GM23338 (cell line): ENCODE results near the gene NINJ2. TPM values are rescaled to one million over a fixed set of nuclear protein-coding genes. Genes with fewer than 3 reads are reported as not detected.

Experiments
- ATAC-seq: fragments of 200-7000 bp; cut with Tn5 transposase; 3 replicates; pipeline ENCODE4 v1.9.1; 2020
- DNase-seq: peaks from one replicate; pipeline ENCODE4 v3.0.0-alpha.2; 2015; ENCODE audit warnings: low spot score
- H2AFZ ChIP-seq: fragments of 200-600 bp; sonication (generic); 2 replicates; pipeline ENCODE4 v1.8.0; 2016; ENCODE audit warnings: antibody characterized with exemption, mild to moderate bottlenecking, moderate library complexity
- H3F3A ChIP-seq: fragments of 200-600 bp; sonication (generic); replicated peaks from 2 replicates; pipeline ENCODE4 v1.8.0; 2017; ENCODE audit warnings: antibody characterized with exemption, mixed run types, low read depth
- H3K27ac ChIP-seq: fragments of 200-600 bp; sonication (generic); 2 replicates; pipeline ENCODE4 v1.6.1; 2016; ENCODE audit warnings: low read depth
- H3K27me3 ChIP-seq: fragments of 200-600 bp; sonication (generic); 2 replicates; pipeline ENCODE4 v1.8.0; 2016; ENCODE audit warnings: mild to moderate bottlenecking, mixed run types, moderate library complexity; ENCODE audit not compliant: insufficient read depth
- H3K36me3 ChIP-seq: fragments of 200-600 bp; sonication (generic); 2 replicates; pipeline ENCODE4 v1.8.0; 2016; ENCODE audit warnings: mild to moderate bottlenecking; ENCODE audit not compliant: insufficient read depth
- H3K4me1 ChIP-seq: fragments of 200-600 bp; sonication (generic); 2 replicates; pipeline ENCODE4 v1.8.0; 2016; ENCODE audit warnings: mild to moderate bottlenecking, moderate library complexity; ENCODE audit not compliant: insufficient read depth
- H3K4me2 ChIP-seq: fragments of 200-600 bp; sonication (generic); 2 replicates; pipeline ENCODE4 v1.7.1; 2017; ENCODE audit warnings: mixed run types
- H3K4me3 ChIP-seq: fragments of 200-600 bp; sonication (generic); 2 replicates; pipeline ENCODE4 v1.6.1; 2016; ENCODE audit warnings: mixed run types
- H3K79me2 ChIP-seq: fragments of 200-600 bp; sonication (generic); replicated peaks from 2 replicates; pipeline ENCODE4 v1.8.0; 2017; ENCODE audit warnings: mild to moderate bottlenecking; ENCODE audit not compliant: insufficient read depth
- H3K9me2 ChIP-seq: fragments of 200-600 bp; sonication (generic); 2 replicates; pipeline ENCODE4 v1.8.0; 2017; ENCODE audit not compliant: insufficient read depth
- H4K20me1 ChIP-seq: fragments of 200-600 bp; sonication (generic); replicated peaks from 2 replicates; pipeline ENCODE4 v1.8.0; 2017; ENCODE audit warnings: mild to moderate bottlenecking; ENCODE audit not compliant: insufficient read depth
- H3K27ac Mint-ChIP-seq: 2 replicates; pipeline ENCODE4 v1.8.0; 2020; ENCODE audit warnings: inconsistent platforms, mild to moderate bottlenecking, moderate library complexity, mixed read lengths
- H3K27me3 Mint-ChIP-seq: 3 replicates; pipeline ENCODE4 v1.8.0; 2022; ENCODE audit warnings: low read depth, mild to moderate bottlenecking, moderate library complexity, mixed read lengths, inconsistent platforms; ENCODE audit not compliant: insufficient read depth, poor library complexity
- H3K36me3 Mint-ChIP-seq: 3 replicates; pipeline ENCODE4 v1.8.0; 2021; ENCODE audit warnings: low read depth, mild to moderate bottlenecking, inconsistent platforms, moderate library complexity, mixed read lengths
- H3K4me1 Mint-ChIP-seq: 3 replicates; pipeline ENCODE4 v1.8.0; 2020; ENCODE audit warnings: mild to moderate bottlenecking, inconsistent platforms, mixed read lengths
- H3K4me3 Mint-ChIP-seq: 3 replicates; pipeline ENCODE4 v1.8.0; 2021; ENCODE audit warnings: moderate library complexity, mild to moderate bottlenecking, inconsistent platforms, mixed read lengths
- H3K9me3 Mint-ChIP-seq: 3 replicates; pipeline ENCODE4 v1.8.0; 2020; ENCODE audit warnings: moderate library complexity, mild to moderate bottlenecking, inconsistent platforms, mixed read lengths
- EZH2 ChIP-seq: fragments of 200-600 bp; sonication (generic); IDR thresholded peaks from one replicate; pipeline ENCODE4 v1.8.0; 2017; ENCODE audit warnings: antibody characterized with exemption, mild to moderate bottlenecking, low read depth; ENCODE audit not compliant: unreplicated experiment
- EZH2phosphoT487 ChIP-seq: fragments of 200-600 bp; sonication (generic); IDR thresholded peaks from one replicate; pipeline ENCODE4 v1.8.1; 2018; ENCODE audit warnings: antibody characterized with exemption; ENCODE audit not compliant: unreplicated experiment
- NANOG ChIP-seq: IDR thresholded peaks from 2 replicates; pipeline ENCODE4 v1.6.1; 2016; ENCODE audit warnings: antibody characterized with exemption, borderline replicate concordance
- STAT1 ChIP-seq: IDR thresholded peaks from one replicate; pipeline ENCODE4 v1.6.1; 2016; ENCODE audit warnings: antibody characterized with exemption; ENCODE audit not compliant: unreplicated experiment
- ZNF114 ChIP-seq: fragments of 250-450 bp; sonication (Bioruptor Pico); IDR thresholded peaks from 2 replicates; pipeline ENCODE4 v1.5.0; 2020; ENCODE audit warnings: mild to moderate bottlenecking, moderate library complexity
- ZNF331 ChIP-seq: fragments of 250-450 bp; sonication (Bioruptor Pico); IDR thresholded peaks from 2 replicates; pipeline ENCODE4 v1.5.0; 2020; ENCODE audit warnings: low read depth, mild to moderate bottlenecking, moderate library complexity
- polyA plus RNA-seq: library from polyadenylated mRNA; unstranded; fragments of >200 nt; fragmentation: Nextera tagmentation; extraction: Ambion mirVana; gene quantifications from 2 replicates; pipeline ENCODE4 v1.2.1, GENCODE V29; 2016
- total RNA-seq: library from RNA; depleted of rRNA; stranded (reverse); fragments of >200 nt; shearing (Covaris generic); gene quantifications from 2 replicates; pipeline ENCODE4 v1.2.3, GENCODE V29; 2014
- TF ChIP-seq, protein P1 (sequence below): fragments of 250-450 bp; sonication (Bioruptor Pico); IDR thresholded peaks from 2 replicates; pipeline ENCODE4 v1.5.0; 2020; ENCODE audit warnings: mild to moderate bottlenecking, moderate library complexity

Gene NINJ2
- total and polyA plus RNA-seq, 2 experiments from 2014 or later, result 0.94 to 2.6 TPM

GRCh38 chr12:644303-644639, 19.0 kb downstream of the NINJ2 start (continued):
- TF ChIP-seq, protein P1, sequence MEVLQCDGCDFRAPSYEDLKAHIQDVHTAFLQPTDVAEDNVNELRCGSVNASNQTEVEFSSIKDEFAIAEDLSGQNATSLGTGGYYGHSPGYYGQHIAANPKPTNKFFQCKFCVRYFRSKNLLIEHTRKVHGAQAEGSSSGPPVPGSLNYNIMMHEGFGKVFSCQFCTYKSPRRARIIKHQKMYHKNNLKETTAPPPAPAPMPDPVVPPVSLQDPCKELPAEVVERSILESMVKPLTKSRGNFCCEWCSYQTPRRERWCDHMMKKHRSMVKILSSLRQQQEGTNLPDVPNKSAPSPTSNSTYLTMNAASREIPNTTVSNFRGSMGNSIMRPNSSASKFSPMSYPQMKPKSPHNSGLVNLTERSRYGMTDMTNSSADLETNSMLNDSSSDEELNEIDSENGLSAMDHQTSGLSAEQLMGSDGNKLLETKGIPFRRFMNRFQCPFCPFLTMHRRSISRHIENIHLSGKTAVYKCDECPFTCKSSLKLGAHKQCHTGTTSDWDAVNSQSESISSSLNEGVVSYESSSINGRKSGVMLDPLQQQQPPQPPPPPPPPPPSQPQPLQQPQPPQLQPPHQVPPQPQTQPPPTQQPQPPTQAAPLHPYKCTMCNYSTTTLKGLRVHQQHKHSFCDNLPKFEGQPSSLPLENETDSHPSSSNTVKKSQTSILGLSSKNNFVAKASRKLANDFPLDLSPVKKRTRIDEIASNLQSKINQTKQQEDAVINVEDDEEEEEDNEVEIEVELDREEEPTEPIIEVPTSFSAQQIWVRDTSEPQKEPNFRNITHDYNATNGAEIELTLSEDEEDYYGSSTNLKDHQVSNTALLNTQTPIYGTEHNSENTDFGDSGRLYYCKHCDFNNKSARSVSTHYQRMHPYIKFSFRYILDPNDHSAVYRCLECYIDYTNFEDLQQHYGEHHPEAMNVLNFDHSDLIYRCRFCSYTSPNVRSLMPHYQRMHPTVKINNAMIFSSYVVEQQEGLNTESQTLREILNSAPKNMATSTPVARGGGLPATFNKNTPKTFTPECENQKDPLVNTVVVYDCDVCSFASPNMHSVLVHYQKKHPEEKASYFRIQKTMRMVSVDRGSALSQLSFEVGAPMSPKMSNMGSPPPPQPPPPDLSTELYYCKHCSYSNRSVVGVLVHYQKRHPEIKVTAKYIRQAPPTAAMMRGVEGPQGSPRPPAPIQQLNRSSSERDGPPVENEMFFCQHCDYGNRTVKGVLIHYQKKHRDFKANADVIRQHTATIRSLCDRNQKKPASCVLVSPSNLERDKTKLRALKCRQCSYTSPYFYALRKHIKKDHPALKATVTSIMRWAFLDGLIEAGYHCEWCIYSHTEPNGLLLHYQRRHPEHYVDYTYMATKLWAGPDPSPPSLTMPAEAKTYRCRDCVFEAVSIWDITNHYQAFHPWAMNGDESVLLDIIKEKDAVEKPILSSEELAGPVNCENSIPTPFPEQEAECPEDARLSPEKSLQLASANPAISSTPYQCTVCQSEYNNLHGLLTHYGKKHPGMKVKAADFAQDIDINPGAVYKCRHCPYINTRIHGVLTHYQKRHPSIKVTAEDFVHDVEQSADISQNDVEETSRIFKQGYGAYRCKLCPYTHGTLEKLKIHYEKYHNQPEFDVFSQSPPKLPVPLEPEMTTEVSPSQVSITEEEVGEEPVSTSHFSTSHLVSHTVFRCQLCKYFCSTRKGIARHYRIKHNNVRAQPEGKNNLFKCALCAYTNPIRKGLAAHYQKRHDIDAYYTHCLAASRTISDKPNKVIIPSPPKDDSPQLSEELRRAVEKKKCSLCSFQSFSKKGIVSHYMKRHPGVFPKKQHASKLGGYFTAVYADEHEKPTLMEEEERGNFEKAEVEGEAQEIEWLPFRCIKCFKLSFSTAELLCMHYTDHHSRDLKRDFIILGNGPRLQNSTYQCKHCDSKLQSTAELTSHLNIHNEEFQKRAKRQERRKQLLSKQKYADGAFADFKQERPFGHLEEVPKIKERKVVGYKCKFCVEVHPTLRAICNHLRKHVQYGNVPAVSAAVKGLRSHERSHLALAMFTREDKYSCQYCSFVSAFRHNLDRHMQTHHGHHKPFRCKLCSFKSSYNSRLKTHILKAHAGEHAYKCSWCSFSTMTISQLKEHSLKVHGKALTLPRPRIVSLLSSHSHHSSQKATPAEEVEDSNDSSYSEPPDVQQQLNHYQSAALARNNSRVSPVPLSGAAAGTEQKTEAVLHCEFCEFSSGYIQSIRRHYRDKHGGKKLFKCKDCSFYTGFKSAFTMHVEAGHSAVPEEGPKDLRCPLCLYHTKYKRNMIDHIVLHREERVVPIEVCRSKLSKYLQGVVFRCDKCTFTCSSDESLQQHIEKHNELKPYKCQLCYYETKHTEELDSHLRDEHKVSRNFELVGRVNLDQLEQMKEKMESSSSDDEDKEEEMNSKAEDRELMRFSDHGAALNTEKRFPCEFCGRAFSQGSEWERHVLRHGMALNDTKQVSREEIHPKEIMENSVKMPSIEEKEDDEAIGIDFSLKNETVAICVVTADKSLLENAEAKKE (CRISPR knock-in tag), result no peak
- TF ChIP-seq EZH2, result no peak
- no peak for TF ChIP-seq STAT1

DNA sequence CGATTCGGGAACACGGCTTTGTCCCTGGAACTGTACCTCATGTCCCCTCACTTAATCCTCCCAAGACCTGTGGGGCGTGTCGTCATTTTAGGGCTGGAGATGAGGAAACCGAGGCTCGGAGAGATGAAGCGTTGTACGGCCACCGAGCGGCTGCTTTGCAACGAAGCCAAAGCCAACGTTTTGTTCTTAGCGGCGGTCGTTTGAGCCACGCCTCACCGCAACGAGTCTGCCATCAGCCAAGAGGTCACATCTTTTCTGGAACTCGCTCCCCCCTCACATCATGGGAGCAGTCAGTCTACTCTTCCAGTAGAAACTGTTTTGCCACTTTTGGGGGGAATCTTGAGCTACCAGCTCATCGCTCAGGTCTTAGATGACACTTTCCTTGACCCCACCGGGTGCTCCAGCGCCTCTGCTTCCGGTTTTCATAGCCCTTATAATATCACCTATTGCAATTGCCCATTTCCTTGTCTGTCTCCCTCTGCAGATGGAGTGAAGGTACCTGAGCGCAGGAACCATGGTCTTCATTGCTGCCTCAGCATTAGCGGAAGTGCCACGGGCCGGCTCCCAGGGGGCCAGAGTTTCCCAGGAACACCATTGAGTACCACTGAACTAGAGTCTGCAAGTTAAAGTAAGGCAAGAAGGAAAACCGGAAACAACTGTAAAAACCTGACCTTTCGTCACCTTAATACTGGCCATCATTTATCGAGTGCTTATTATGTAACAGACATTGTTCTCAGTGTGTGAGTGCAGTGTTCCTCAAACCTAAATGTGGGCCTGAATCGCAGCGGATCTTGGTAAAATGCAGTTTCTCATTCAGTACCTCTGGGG, 19.6 kb downstream of the NINJ2 start:
- H3K27ac ChIP-seq, result 0 out of 2 replicates have a peak overlapping the region, but pooled peaks have one; percentile 63
- peak; percentile 8 for ATAC-seq
- peak; percentile 40 for DNase-seq
- TF ChIP-seq EZH2 (no peak), NANOG (no peak), ZNF331 (CRISPR knock-in tag) (no peak), STAT1 (no peak), ZNF114 (no peak), EZH2phosphoT487 (no peak)
- TF ChIP-seq, protein P1 (CRISPR knock-in tag), result no peak

More for the DNA sequence above, 19.6 kb downstream of the NINJ2 start:
- no peaks in the 10 kb centered on the region for H3K27me3 ChIP-seq
- H3F3A ChIP-seq, result peaks cover 7% of the 10 kb centered on the region; the same call in 1 of the 2 replicates
- peaks cover 4% of the 10 kb centered on the region; the same call in 1 of the 2 replicates for H3K4me1 ChIP-seq
- no peaks in the 10 kb centered on the region for H3K79me2 ChIP-seq
- no peaks in the 10 kb centered on the region for H3K36me3 ChIP-seq
- Mint-ChIP-seq H3K27ac (no peak overlapping the region), H3K36me3 (no peaks in the 10 kb centered on the region), H3K9me3 (no peaks in the 10 kb centered on the region), H3K4me1 (peaks cover 11% of the 10 kb centered on the region; the same call in 2 of the 3 replicates), H3K27me3 (peaks cover 5% of the 10 kb centered on the region), H3K4me3 (peak overlapping the region; percentile 76)
- H2AFZ ChIP-seq, result peak overlapping the region; percentile 98
- no peaks in the 10 kb centered on the region for H4K20me1 ChIP-seq
- peak overlapping the region; percentile 91 for H3K4me2 ChIP-seq
- H3K9me2 ChIP-seq, result no peaks in the 10 kb centered on the region
- peak overlapping the region; percentile 74 for H3K4me3 ChIP-seq
